Measurements from ENCODE around the gene CIAO2B. TPM values are rescaled to one million over a fixed set of nuclear protein-coding genes. Genes with fewer than 3 reads are reported as not detected.

The CIAO2B gene
- total RNA-seq, 4 donors from 2014 or later, result 59.2 to 67.0 (median 63.7) TPM

DNA sequence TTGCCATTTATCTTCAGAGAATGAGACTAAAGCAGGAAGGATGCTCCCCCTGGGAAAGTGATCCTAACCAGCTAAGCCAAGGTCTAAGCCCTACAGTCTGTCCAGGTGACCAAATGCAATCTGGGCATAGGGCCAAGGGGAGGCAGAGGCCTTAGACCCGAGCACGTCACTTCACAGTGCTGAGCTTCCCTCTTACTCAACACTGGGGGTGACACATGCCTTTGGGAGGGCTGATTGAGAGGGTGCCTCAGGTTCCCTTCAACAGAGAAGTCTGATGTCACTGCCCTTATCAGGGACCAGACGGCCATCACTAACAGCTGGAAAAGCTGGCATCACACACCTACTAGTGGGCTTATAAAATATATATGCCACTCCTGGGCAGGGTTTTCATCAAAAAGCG lies 4.0 kb downstream of the CIAO2B start:
- TF ChIP-seq, protein P1, sequence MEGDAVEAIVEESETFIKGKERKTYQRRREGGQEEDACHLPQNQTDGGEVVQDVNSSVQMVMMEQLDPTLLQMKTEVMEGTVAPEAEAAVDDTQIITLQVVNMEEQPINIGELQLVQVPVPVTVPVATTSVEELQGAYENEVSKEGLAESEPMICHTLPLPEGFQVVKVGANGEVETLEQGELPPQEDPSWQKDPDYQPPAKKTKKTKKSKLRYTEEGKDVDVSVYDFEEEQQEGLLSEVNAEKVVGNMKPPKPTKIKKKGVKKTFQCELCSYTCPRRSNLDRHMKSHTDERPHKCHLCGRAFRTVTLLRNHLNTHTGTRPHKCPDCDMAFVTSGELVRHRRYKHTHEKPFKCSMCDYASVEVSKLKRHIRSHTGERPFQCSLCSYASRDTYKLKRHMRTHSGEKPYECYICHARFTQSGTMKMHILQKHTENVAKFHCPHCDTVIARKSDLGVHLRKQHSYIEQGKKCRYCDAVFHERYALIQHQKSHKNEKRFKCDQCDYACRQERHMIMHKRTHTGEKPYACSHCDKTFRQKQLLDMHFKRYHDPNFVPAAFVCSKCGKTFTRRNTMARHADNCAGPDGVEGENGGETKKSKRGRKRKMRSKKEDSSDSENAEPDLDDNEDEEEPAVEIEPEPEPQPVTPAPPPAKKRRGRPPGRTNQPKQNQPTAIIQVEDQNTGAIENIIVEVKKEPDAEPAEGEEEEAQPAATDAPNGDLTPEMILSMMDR (IDR thresholded peaks at IDR 0.05; ENCODE audit: low read depth), result no peak

DNA sequence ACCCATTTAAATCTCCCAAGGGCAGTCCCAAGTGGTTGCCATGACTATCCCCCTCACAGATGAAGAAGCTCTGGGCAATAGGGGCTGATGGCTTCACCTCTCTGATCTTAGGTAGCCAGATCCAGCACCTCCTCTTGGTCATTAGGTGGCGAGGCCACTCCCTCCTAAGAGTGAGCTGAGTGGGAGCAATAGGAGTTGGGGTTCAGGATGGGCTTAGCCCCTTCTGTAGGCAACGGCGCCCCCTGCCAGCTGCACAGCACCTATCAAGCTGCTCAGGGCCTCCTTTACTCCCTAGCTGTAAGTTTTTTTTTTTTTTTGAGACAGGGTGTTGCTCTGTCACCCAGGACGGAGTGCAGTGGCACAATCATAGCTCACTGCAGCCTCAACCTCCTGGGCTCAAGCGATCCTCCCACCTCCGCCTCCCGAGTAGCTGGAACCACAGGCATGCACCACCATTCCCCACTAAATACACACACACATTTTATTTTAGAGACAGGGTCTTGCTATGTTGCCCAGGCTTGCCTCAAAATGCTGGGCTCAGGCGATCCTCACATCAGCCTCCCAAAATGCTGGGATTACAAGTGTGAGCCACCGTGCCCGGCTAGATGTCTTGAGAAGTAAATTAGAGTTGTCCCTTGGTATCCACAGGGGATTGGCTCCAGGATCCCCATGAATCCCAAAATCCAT lies 5.4 kb downstream of the CIAO2B start:
- TF ChIP-seq, protein P1 (IDR thresholded peaks at IDR 0.05; ENCODE audit: low read depth), result no peak

DNA sequence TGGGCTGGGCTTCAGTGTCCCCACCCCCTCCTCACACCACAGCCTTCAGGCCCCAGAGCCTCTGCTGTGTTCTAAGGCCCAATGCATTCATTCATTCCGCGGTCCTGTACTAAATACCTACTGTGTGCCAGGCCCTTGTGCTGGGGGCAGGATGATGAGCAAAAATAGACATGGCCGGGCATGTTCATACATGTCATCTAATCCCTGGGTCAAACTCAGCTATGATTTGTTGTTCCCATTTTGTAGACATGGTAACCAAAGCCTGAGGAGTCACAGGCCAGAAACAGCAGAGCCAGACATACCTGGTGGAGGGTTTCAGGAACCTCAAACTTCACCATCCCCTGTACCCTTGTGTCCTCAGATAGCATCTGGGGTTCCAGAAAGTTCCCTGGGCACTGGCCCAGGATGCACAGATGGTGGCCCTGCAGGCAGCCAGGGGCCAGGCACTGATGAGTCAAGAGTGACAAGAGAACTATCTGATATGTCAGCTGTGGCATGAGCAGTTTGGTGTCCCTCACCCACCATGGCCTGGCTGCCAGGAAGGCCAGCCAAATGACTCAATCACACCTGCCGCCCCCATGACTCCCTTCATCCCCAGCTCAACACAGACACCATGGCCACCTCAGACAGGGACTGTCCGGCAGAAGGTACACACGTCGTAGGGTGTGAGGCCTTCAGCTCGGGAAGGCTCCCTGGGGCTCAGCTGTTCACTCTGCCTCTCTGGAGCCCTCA lies 6.1 kb downstream of the CIAO2B start:
- TF ChIP-seq, protein P1 (IDR thresholded peaks at IDR 0.05; ENCODE audit: low read depth), result no peak

DNA sequence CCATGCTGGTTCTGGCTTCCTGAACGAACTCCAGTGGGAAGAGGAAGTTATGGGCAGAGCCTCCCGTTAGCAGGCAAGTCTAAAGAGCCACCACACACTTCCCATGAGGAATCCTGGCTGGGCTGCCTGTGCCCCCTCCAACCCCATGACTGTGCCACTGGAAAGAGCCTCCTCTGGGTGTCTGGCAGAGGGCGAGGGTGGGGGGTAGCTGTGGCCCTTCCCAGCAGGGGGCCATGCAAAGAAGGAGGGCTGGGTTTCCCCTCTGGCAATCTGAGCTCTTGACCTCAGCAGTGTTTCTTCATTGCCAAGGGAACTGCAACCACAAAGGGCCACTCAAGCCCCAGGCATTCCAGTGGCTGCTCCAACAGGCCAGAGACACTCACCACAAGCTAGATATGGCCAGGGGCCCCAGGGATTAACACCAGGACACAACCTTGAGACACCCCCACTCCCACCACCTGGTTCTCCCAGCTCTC lies 7.2 kb downstream of the CIAO2B start:
- TF ChIP-seq, protein P1 (IDR thresholded peaks at IDR 0.05; ENCODE audit: low read depth), result no peak

DNA sequence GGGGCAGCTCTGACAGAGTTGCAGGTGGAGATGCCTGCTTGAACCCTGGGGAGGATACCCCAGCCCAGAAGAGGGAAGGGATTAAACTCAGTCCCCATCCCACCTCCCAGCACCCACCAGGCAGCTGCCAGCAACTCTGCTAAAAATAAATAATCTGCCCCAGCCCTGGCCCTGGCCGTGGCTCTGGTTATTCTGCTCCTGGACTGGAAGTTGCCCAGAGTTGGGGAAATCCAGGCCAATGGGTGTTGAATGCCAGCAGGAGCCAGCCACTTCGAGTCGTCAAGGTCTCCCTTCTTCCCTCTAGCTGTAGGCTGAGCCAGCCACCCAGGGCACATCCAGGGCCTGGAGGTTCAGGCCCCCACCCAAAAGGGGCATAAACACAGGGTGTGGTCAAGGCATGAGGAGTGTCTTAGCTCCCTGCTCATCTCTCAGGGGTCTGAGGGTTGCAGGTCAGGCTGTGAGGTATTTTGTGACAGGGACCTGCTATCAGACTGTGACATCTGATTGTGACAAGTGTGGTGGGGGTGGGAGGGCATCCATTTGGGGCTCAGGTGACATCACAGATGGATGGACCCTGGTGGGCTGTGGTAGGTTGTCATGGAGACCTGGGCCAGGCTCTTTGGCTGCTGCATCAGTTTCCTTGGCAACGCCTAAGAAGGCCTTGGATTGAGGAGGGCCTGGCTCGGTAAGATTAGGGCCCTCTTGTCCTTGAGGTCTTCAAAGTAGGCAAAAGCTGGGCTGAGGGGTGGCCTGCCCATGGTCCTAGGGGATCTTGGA lies 7.8 kb downstream of the CIAO2B start:
- TF ChIP-seq, protein P1 (IDR thresholded peaks at IDR 0.05; ENCODE audit: low read depth), result no peak

DNA sequence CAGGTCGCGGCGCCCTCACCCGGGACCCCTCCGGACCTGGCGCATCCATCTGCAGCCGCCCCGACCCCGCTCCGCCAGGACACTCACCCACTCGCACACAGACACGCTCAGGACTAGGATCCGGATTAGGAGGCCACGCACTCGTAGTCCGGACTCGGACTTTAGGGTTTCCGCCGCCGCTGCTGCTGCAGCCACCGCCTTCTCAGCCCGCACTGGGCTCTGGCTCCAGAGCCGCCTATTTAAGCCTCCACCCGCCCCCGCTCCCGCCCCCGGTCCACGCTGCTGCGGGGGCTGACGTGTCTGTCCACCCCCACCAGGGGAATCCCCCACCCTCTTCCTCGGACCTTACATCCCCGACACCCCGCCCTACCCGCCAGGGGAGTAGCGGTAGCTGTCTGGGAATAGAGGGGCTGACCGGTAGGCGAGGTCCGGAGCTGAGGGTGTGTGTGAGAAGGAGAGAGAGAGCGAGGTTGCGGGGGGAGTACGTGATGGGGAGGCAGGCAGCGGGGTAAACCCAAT lies 8.8 kb downstream of the CIAO2B start, which contains the start of gene RRAD:
TSS of gene RRAD (minus strand) at position 214 of the 519 bp plus-strand sequence. CDS start 356 bp downstream, outside the sequence.
- TF ChIP-seq, protein P1 (IDR thresholded peaks at IDR 0.05; ENCODE audit: low read depth), result no peak

All from subcutaneous adipose tissue (tissue), 4 donors.